HL-60 (cell line): Measurements from ENCODE around the gene EPS8L1.

Source experiments
- GABPA ChIP-seq: IDR thresholded peaks from 2 replicates; pipeline ENCODE4 v1.6.1; 2012; ENCODE audit warnings: low read depth
- POLR2AphosphoS5 ChIP-seq: IDR thresholded peaks from 2 replicates; pipeline ENCODE4 v1.6.1; 2012; ENCODE audit warnings: low read depth
- SPI1 ChIP-seq: IDR thresholded peaks from 2 replicates; pipeline ENCODE4 v1.6.1; 2012; ENCODE audit warnings: low read depth, mild to moderate bottlenecking, borderline replicate concordance
- TF ChIP-seq, protein P1 (sequence below): IDR thresholded peaks from one replicate; pipeline ENCODE4 v1.5.1; 2011; ENCODE audit warnings: low read length, control low read depth, inconsistent platforms; ENCODE audit not compliant: insufficient read depth
- TF ChIP-seq, protein P2 (sequence below): IDR thresholded peaks from 2 replicates; pipeline ENCODE4 v1.6.1; 2012; ENCODE audit warnings: low read depth; ENCODE audit not compliant: insufficient replicate concordance

DNA sequence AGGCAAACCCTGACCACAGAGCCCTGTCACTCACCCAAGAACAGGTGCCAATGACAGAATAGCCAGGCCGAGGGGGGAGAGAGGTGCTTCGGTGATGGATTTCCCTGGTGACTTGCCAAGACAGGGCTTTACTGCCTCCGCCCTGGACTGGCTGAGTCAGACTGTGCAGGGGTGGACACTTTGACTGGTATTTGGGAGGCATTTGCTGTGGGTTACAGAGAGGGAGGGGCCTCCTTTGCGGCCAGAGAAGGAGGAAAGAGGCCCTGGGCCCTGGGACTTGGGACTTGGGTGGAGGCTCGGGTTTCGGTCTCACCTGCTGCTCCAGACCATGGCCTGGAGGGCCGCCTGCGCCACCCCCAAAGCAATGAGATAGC lies 4.6 kb upstream of the EPS8L1 start:
- TF ChIP-seq, protein P1, sequence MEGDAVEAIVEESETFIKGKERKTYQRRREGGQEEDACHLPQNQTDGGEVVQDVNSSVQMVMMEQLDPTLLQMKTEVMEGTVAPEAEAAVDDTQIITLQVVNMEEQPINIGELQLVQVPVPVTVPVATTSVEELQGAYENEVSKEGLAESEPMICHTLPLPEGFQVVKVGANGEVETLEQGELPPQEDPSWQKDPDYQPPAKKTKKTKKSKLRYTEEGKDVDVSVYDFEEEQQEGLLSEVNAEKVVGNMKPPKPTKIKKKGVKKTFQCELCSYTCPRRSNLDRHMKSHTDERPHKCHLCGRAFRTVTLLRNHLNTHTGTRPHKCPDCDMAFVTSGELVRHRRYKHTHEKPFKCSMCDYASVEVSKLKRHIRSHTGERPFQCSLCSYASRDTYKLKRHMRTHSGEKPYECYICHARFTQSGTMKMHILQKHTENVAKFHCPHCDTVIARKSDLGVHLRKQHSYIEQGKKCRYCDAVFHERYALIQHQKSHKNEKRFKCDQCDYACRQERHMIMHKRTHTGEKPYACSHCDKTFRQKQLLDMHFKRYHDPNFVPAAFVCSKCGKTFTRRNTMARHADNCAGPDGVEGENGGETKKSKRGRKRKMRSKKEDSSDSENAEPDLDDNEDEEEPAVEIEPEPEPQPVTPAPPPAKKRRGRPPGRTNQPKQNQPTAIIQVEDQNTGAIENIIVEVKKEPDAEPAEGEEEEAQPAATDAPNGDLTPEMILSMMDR, result no peak
- TF ChIP-seq, protein P2, sequence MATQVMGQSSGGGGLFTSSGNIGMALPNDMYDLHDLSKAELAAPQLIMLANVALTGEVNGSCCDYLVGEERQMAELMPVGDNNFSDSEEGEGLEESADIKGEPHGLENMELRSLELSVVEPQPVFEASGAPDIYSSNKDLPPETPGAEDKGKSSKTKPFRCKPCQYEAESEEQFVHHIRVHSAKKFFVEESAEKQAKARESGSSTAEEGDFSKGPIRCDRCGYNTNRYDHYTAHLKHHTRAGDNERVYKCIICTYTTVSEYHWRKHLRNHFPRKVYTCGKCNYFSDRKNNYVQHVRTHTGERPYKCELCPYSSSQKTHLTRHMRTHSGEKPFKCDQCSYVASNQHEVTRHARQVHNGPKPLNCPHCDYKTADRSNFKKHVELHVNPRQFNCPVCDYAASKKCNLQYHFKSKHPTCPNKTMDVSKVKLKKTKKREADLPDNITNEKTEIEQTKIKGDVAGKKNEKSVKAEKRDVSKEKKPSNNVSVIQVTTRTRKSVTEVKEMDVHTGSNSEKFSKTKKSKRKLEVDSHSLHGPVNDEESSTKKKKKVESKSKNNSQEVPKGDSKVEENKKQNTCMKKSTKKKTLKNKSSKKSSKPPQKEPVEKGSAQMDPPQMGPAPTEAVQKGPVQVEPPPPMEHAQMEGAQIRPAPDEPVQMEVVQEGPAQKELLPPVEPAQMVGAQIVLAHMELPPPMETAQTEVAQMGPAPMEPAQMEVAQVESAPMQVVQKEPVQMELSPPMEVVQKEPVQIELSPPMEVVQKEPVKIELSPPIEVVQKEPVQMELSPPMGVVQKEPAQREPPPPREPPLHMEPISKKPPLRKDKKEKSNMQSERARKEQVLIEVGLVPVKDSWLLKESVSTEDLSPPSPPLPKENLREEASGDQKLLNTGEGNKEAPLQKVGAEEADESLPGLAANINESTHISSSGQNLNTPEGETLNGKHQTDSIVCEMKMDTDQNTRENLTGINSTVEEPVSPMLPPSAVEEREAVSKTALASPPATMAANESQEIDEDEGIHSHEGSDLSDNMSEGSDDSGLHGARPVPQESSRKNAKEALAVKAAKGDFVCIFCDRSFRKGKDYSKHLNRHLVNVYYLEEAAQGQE, result no peak
- TF ChIP-seq GABPA (no peak), SPI1 (no peak), POLR2AphosphoS5 (no peak)
